HepG2 (cell line): ENCODE measurements around the gene MYH7B. TPM values are rescaled to one million over a fixed set of nuclear protein-coding genes. Genes with fewer than 3 reads are reported as not detected.

Experiments used
- ATAC-seq: fragments of 200-7000 bp; cut with Tn5 transposase; 3 replicates; pipeline ENCODE4 v1.9.1; 2020; ENCODE audit warnings: mild to moderate bottlenecking, moderate library complexity
- BruUV-seq: library from RNA; stranded (reverse); fragments of 400-500 nt; replicated peaks from 2 replicates; lab custom pipeline; 2021; lab: Mats Ljungman, UMichigan
- CTCF ChIA-PET: fragments of 300-600 bp; formaldehyde crosslinking; extraction: SDS; loops from one replicate; lab custom pipeline; 2021; ENCODE audit warnings: low total read pairs, inconsistent platforms, low intra/inter-chr PET ratio; lab: Yijun Ruan, JAX
- POLR2A ChIA-PET: fragments of 350-600 bp; sonication (Branson Sonifier 250); formaldehyde crosslinking; loops from one replicate; lab custom pipeline; 2020; ENCODE audit warnings: antibody characterized with exemption, inconsistent platforms; lab: Yijun Ruan, JAX
- DNase-seq: peaks from one replicate; pipeline ENCODE4 v3.0.0-alpha.2; 2015; ENCODE audit warnings: low spot score
- FAIRE-seq: peaks from 3 replicates; lab custom pipeline; 2011; peaks lifted over from hg19 to GRCh38; lab: Jason Lieb, UNC
- H2AFZ ChIP-seq: one replicate; pipeline ENCODE4 v1.6.1; 2011; ENCODE audit warnings: low read length, inconsistent platforms
- H3K27ac ChIP-seq: fragments of 300-600 bp; 3 replicates; pipeline ENCODE4 v1.8.0; 2011; ENCODE audit warnings: mixed run types, mild to moderate bottlenecking, mixed read lengths, low read length, inconsistent platforms; ENCODE audit not compliant: insufficient read depth; ENCODE audit errors: extremely low read length
- H3K27me3 ChIP-seq, 2 experiments: fragments of 200-600 bp in 1 of 2; 2 replicates in 1 of 2; 3 replicates in 1 of 2; pipeline versions ENCODE4 v1.6.0 to v1.8.0; 2011; ENCODE audit warnings: low read length in 2 of 2, mild to moderate bottlenecking in 2 of 2, moderate library complexity in 2 of 2, inconsistent platforms in 1 of 2; ENCODE audit not compliant: insufficient read depth in 2 of 2, control insufficient read depth in 1 of 2
- H3K36me3 ChIP-seq, 2 experiments: fragments of 200-600 bp in 1 of 2; replicated peaks in 1 of 2; 2 replicates in 1 of 2; 3 replicates in 1 of 2; pipeline versions ENCODE4 v1.5.1 to v1.8.0; 2011; ENCODE audit warnings: low read length in 2 of 2, inconsistent platforms in 1 of 2; ENCODE audit not compliant: insufficient read depth in 2 of 2, control insufficient read depth in 1 of 2
- H3K4me1 ChIP-seq: 2 replicates; pipeline ENCODE4 v1.5.1; 2012; ENCODE audit warnings: low read length, inconsistent platforms; ENCODE audit not compliant: insufficient read depth
- H3K4me2 ChIP-seq: 2 replicates; pipeline ENCODE4 v1.6.0; 2011; ENCODE audit warnings: low read depth, low read length, inconsistent platforms
- H3K4me3 ChIP-seq, 3 experiments: fragments of 200-600 bp in 1 of 3; sonication (generic), shearing (Covaris generic) in 1 of 3; replicated peaks in 1 of 3; 2 replicates each; pipeline ENCODE4 v1.5.1; 2011 to 2016; ENCODE audit warnings: low read length in 3 of 3, inconsistent platforms in 2 of 3, low read depth in 2 of 3, mild to moderate bottlenecking in 2 of 3, control low read depth in 1 of 3, mixed read lengths in 1 of 3; ENCODE audit not compliant: insufficient read depth in 1 of 3
- H3K79me2 ChIP-seq: one replicate; pipeline ENCODE4 v1.6.1; 2011; ENCODE audit warnings: low read length, inconsistent platforms; ENCODE audit not compliant: insufficient read depth
- H3K9ac ChIP-seq: 2 replicates; pipeline ENCODE4 v1.6.0; 2011; ENCODE audit warnings: mild to moderate bottlenecking, low read depth, low read length, inconsistent platforms; ENCODE audit not compliant: insufficient read depth
- H3K9me3 ChIP-seq: 2 replicates; pipeline ENCODE4 v1.5.1; 2012; ENCODE audit warnings: mild to moderate bottlenecking, low read length
- H4K20me1 ChIP-seq: 2 replicates; pipeline ENCODE4 v1.6.0; 2011; ENCODE audit warnings: inconsistent platforms, mild to moderate bottlenecking, low read length, moderate library complexity; ENCODE audit not compliant: insufficient read depth
- ARNT ChIP-seq: fragments of 450-650 bp; IDR thresholded peaks from 2 replicates; pipeline ENCODE4 v1.6.1; 2017
- ARNT2 ChIP-seq: sonication (generic); formaldehyde crosslinking; IDR thresholded peaks from 2 replicates; pipeline ENCODE4 v1.8.0; 2022; ENCODE audit warnings: mild to moderate bottlenecking, low read depth, missing genetic modification reagents, moderate library complexity
- MXD4 ChIP-seq: IDR thresholded peaks from 2 replicates; pipeline ENCODE4 v1.6.1; 2016; ENCODE audit warnings: mild to moderate bottlenecking, missing biosample characterization, missing genetic modification reagents
- NR2C2 ChIP-seq: sonication (generic); formaldehyde crosslinking; IDR thresholded peaks from 2 replicates; pipeline ENCODE4 v1.4.0; 2020; ENCODE audit warnings: missing genetic modification reagents, mild to moderate bottlenecking, moderate library complexity, borderline replicate concordance
- UBTF ChIP-seq: sonication (generic); formaldehyde crosslinking; IDR thresholded peaks from 2 replicates; pipeline ENCODE4 v1.4.0; 2020; ENCODE audit warnings: mild to moderate bottlenecking, missing genetic modification reagents
- ZNF329 ChIP-seq: sonication (generic); formaldehyde crosslinking; IDR thresholded peaks from 2 replicates; pipeline ENCODE4 v1.9.0; 2021; ENCODE audit warnings: low read depth, mild to moderate bottlenecking, missing genetic modification reagents
- WGBS: methylation state at CpG from one replicate; pipeline ENCODE4 v1.1.6; 2017; ENCODE audit warnings: low lambda C conversion rate; 5-methylcytosine and 5-hydroxymethylcytosine counted together
- in situ Hi-C: cut with HindIII; loops from 2 replicates; pipeline ENCODE4 v1.10.0; 2017; ENCODE audit warnings: low pct_unique_long_range_greater_than_20kb; ENCODE audit not compliant: extremely low pct_ligation_motif_present
- intact Hi-C: fragments of 100-400 bp; cut with micrococcal nuclease; formaldehyde crosslinking; loops from one replicate; pipeline ENCODE4 v1.10.0; 2022; ENCODE audit not compliant: unreplicated experiment
- polyA plus RNA-seq, 8 experiments: library from polyadenylated mRNA; depleted of rRNA in 3 of 8; stranded (reverse) in 7 of 8; unstranded in 1 of 8; fragments of >200 nt; fragmentation: Illumina TruSeq in 4 of 8; extraction: Trizol in 4 of 8; gene quantifications; 2 replicates each; pipeline versions ENCODE4 v1.2.1 to v1.2.3, GENCODE V29; 2011 to 2016; ENCODE audit warnings: low read depth in 4 of 8, missing spikeins in 1 of 8, mixed read lengths in 1 of 8; ENCODE audit not compliant: insufficient read depth in 1 of 8
- total RNA-seq, 5 experiments: library from RNA; depleted of rRNA; stranded (reverse); fragments of >200 nt; fragmentation: Illumina TruSeq; extraction: Trizol; gene quantifications; 2 replicates each; pipeline ENCODE4 v1.2.3, GENCODE V29; 2016; ENCODE audit warnings: low read depth in 1 of 5

The MYH7B gene
- total and polyA plus RNA-seq, 2 of the 13 experiments (the other 11 are each of a cell fraction or from before 2014, with no cell fraction given) = 0.05 to 0.20 TPM

DNA sequence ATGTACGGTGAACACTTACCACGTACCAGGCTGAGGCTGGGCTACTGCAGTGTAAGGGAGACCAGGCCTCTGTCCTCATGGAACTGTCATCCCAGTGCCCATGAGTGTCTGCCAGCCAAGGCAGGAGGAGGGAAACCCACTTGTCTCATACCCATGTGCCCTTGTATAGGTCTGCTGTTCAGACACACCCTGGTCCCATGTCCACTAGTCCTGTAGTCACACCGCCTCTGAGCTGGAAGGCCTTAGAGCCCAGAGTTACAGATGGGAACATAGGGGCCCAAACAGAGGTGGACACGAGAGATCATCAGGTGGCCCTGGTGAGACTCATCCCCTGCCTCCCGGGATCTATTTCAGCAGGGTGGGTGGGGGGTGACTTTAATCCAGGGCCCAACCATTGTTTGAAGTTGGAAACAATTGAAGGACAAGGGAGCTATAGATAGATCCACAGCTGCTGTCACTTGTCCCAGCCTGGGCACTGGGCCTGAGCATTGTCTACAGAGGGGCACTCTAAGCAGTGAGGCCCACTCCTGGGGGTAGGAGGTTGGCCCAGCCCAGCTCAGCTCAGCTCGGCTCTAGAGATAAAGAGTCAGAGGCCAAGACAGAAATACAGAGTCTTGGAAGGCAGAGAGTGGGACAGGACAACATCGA, 14.6 kb downstream of the MYH7B start:
- CTCF ChIA-PET = no interaction called here
- no peak for FAIRE-seq
- POLR2A ChIA-PET = no interaction called here
- H4K20me1 ChIP-seq = no peaks in the 10 kb centered on the region
- TF ChIP-seq ARNT = no peak
- no peak for TF ChIP-seq ARNT2 (CRISPR knock-in tag)
- no peak for TF ChIP-seq UBTF (CRISPR knock-in tag)
- TF ChIP-seq NR2C2 (CRISPR knock-in tag) = no peak
- TF ChIP-seq MXD4 (CRISPR knock-in tag) = no peak
- no peak for TF ChIP-seq ZNF329 (CRISPR knock-in tag)
- TF ChIP-seq, all 625 proteins: peak for 0
- intact Hi-C loops = no loop called here
- H3K9me3 ChIP-seq = no peaks in the 10 kb centered on the region
- no peak overlapping the region for H3K4me2 ChIP-seq
- H3K36me3 ChIP-seq = no peaks in the 10 kb centered on the region
- DNase-seq (no peak), ATAC-seq (no peak; the same call in 2 of the 3 replicates)
- in situ Hi-C loops = no loop called here
- H3K79me2 ChIP-seq = no peaks in the 10 kb centered on the region
- no TSS peak for BruUV-seq
- H3K9ac ChIP-seq = no peak overlapping the region
- H3K4me3 ChIP-seq = no peak overlapping the region
- 54% methylated on average over 7 of the region's 7 CpGs for WGBS
- no peak overlapping the region for H2AFZ ChIP-seq
- H3K27ac ChIP-seq = no peak overlapping the region
- peaks cover 0 to 17% of the 10 kb centered on the region in 2 experiments; a peak in 2 of 5 replicates for H3K27me3 ChIP-seq
- H3K4me1 ChIP-seq = peaks cover 19% of the 10 kb centered on the region
